SK-N-MC (cell line): Measurements from ENCODE around the gene MARCHF7.

ENCODE experiments used
- EZH2 ChIP-seq: fragments of 200-600 bp; sonication (generic); IDR thresholded peaks from one replicate; pipeline ENCODE4 v1.6.1; 2017; ENCODE audit warnings: antibody characterized with exemption
- FOXP2 ChIP-seq: optimal IDR thresholded peaks from 2 replicates; pipeline ENCODE3; 2011; ENCODE audit warnings: mild to moderate bottlenecking, moderate library complexity; ENCODE audit not compliant: insufficient read depth; ENCODE audit errors: extremely low read length, control extremely low read depth
- POLR2AphosphoS5 ChIP-seq: IDR thresholded peaks from 2 replicates; pipeline ENCODE4 v1.6.1; 2012; ENCODE audit warnings: mild to moderate bottlenecking, low read depth, low read length, borderline replicate concordance

DNA sequence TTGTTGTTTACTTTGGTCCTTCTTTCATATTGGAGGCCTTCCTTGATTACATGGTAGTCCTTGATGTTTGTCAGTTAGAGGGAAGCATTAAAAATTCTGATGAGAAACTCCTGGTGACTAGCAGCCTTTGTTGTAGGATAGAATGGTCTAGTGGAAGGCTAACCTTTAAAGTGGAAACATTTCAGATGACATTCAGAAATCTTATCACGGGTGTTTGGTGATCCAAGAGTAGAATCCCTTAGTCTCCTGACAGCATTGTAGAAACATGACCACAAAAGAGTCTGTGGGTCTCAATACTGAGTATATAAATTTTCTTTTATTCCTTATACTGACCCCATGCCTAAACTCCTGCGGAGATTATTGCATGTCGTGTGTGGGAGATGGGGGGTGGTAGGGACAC is 13.4 kb downstream of the MARCHF7 start:
- no peak for TF ChIP-seq POLR2AphosphoS5
- no peak for TF ChIP-seq EZH2
- no peak for TF ChIP-seq FOXP2
